K562 (cell line): ENCODE results near the gene PPP1R9A. TPM values are rescaled to one million over a fixed set of nuclear protein-coding genes. Genes with fewer than 3 reads are reported as not detected.

ENCODE experiments used
- ATAC-seq: fragments of 200-7000 bp; cut with Tn5 transposase; 3 replicates; pipeline ENCODE4 v1.9.1; 2020; ENCODE audit warnings: moderate library complexity
- BruUV-seq: library from RNA; stranded (reverse); fragments of 400-500 nt; replicated peaks from 2 replicates; lab custom pipeline; 2021; lab: Mats Ljungman, UMichigan
- CTCF ChIA-PET: fragments of 300-600 bp; formaldehyde crosslinking; extraction: SDS; loops from one replicate; lab custom pipeline; 2021; ENCODE audit warnings: low intra/inter-chr PET ratio; lab: Yijun Ruan, JAX
- POLR2A ChIA-PET: fragments of 300-600, 350-650 bp; sonication (Branson Sonifier 250); formaldehyde crosslinking; extraction: SDS; loops from one replicate; lab custom pipeline; 2021; ENCODE audit warnings: antibody characterized with exemption, inconsistent platforms; lab: Yijun Ruan, JAX
- DNase-seq, 4 experiments: peaks; one replicate each; pipeline versions ENCODE4 v3.0.0 to v3.0.0-alpha.2; 2011 to 2018; ENCODE audit warnings: low spot score in 3 of 4, mixed read lengths in 3 of 4; ENCODE audit errors: extremely low read depth in 1 of 4
- FAIRE-seq: peaks from 2 replicates; lab custom pipeline; 2011; peaks lifted over from hg19 to GRCh38; lab: Jason Lieb, UNC
- H2AFZ ChIP-seq: 2 replicates; pipeline ENCODE4 v1.6.0; 2011; ENCODE audit warnings: low read depth, low read length, control low read depth, inconsistent platforms
- H3K27ac ChIP-seq: fragments of 200-600 bp; 3 replicates; pipeline ENCODE4 v1.8.0; 2011; ENCODE audit warnings: low read depth, mild to moderate bottlenecking, control low read depth, inconsistent platforms, low read length, moderate library complexity, mixed read lengths; ENCODE audit errors: extremely low read depth
- H3K27me3 ChIP-seq, 2 experiments: fragments of 300-600 bp in 1 of 2; 2 replicates in 1 of 2; 3 replicates in 1 of 2; pipeline versions ENCODE4 v1.6.0 to v1.8.0; 2011; ENCODE audit warnings: inconsistent platforms in 2 of 2, low read length in 2 of 2, mild to moderate bottlenecking in 1 of 2, mixed read lengths in 1 of 2, moderate library complexity in 1 of 2; ENCODE audit not compliant: control insufficient read depth in 2 of 2, insufficient read depth in 2 of 2
- H3K36me3 ChIP-seq: fragments of 300-600 bp; 3 replicates; pipeline ENCODE4 v1.8.0; 2011; ENCODE audit warnings: mild to moderate bottlenecking, low read length, inconsistent platforms; ENCODE audit not compliant: control insufficient read depth, insufficient read depth
- H3K4me1 ChIP-seq, 2 experiments: fragments of 200-600 bp in 1 of 2; replicated peaks in 1 of 2; 2 replicates in 1 of 2; 3 replicates in 1 of 2; pipeline versions ENCODE4 v1.5.1 to v1.8.0; 2011; ENCODE audit warnings: inconsistent platforms in 2 of 2, low read length in 2 of 2, mild to moderate bottlenecking in 1 of 2, mixed read lengths in 1 of 2, moderate library complexity in 1 of 2; ENCODE audit not compliant: control insufficient read depth in 2 of 2, insufficient read depth in 2 of 2
- H3K4me2 ChIP-seq: 2 replicates; pipeline ENCODE4 v1.6.1; 2011; ENCODE audit warnings: low read length, control low read depth, inconsistent platforms, mixed read lengths; ENCODE audit not compliant: insufficient read depth
- H3K4me3 ChIP-seq: fragments of 200-600 bp; sonication (generic), shearing (Covaris generic); 2 replicates; pipeline ENCODE4 v1.5.1; 2016; ENCODE audit warnings: control low read depth, inconsistent platforms
- H3K79me2 ChIP-seq: fragments of 200-600 bp; 3 replicates; pipeline ENCODE4 v1.8.0; 2011; ENCODE audit warnings: low read length, inconsistent platforms; ENCODE audit not compliant: control insufficient read depth, insufficient read depth
- H3K9ac ChIP-seq, 2 experiments: 2 replicates each; pipeline versions ENCODE4 v1.6.0 to v1.6.1; 2011; ENCODE audit warnings: low read depth in 2 of 2, low read length in 2 of 2, control low read depth in 1 of 2, inconsistent platforms in 1 of 2, mild to moderate bottlenecking in 1 of 2, mixed read lengths in 1 of 2; ENCODE audit not compliant: insufficient read depth in 1 of 2
- H3K9me1 ChIP-seq: one replicate; pipeline ENCODE4 v1.6.0; 2011; ENCODE audit warnings: inconsistent platforms, mild to moderate bottlenecking, low read length, moderate library complexity; ENCODE audit not compliant: control insufficient read depth, insufficient read depth
- H3K9me3 ChIP-seq: replicated peaks from 2 replicates; pipeline ENCODE4 v1.5.1; 2011; ENCODE audit warnings: low read depth, low read length, inconsistent platforms; ENCODE audit not compliant: control insufficient read depth, insufficient read depth
- H4K20me1 ChIP-seq: replicated peaks from 2 replicates; pipeline ENCODE4 v1.6.1; 2011; ENCODE audit warnings: low read length, inconsistent platforms, mixed read lengths; ENCODE audit not compliant: control insufficient read depth, insufficient read depth
- ATF7 ChIP-seq: fragments of 450-650 bp; IDR thresholded peaks from 2 replicates; pipeline ENCODE4 v1.7.1; 2014; ENCODE audit warnings: mild to moderate bottlenecking, moderate library complexity
- BCOR ChIP-seq: fragments of 450-650 bp; IDR thresholded peaks from 2 replicates; pipeline ENCODE4 v1.6.1; 2016
- BRD9 ChIP-seq: fragments of 450-650 bp; IDR thresholded peaks from 2 replicates; pipeline ENCODE4 v1.6.1; 2018; ENCODE audit warnings: low read depth; ENCODE audit not compliant: partially characterized antibody
- CHCHD3 ChIP-seq: fragments of 250-450 bp; sonication (Bioruptor Pico); IDR thresholded peaks from 2 replicates; pipeline ENCODE4 v2.1.2; 2022; ENCODE audit warnings: mild to moderate bottlenecking
- CXXC5 ChIP-seq: fragments of 250-450 bp; sonication (Bioruptor Pico); IDR thresholded peaks from 2 replicates; pipeline ENCODE4 v1.8.0; 2022; ENCODE audit warnings: inconsistent platforms, mild to moderate bottlenecking, moderate library complexity
- ETS2 ChIP-seq: IDR thresholded peaks from 2 replicates; pipeline ENCODE4 v1.6.1; 2016; ENCODE audit warnings: borderline replicate concordance, missing genetic modification characterization, mild to moderate bottlenecking, moderate library complexity, missing compliant biosample characterization; ENCODE audit not compliant: poor library complexity, severe bottlenecking
- ETV6 ChIP-seq, 3 experiments: fragments of 150-350 bp in 1 of 3; sonication (generic) in 1 of 3; formaldehyde crosslinking in 1 of 3; IDR thresholded peaks; 2 replicates each; pipeline versions ENCODE4 v1.6.1 to v1.8.0; 2014 to 2022; ENCODE audit warnings: borderline replicate concordance in 2 of 3, low read depth in 2 of 3, antibody characterized with exemption in 1 of 3, low read length in 1 of 3, mild to moderate bottlenecking in 1 of 3, missing genetic modification reagents in 1 of 3
- FOXK2 ChIP-seq, 2 experiments: fragments of 450-650 bp; IDR thresholded peaks in 1 of 2; conservative IDR thresholded peaks in 1 of 2; 2 replicates each; pipeline ENCODE4 v1.6.1; 2016; ENCODE audit warnings: low read depth in 2 of 2, mild to moderate bottlenecking in 1 of 2
- HLTF ChIP-seq: fragments of 450-650 bp; IDR thresholded peaks from 2 replicates; pipeline ENCODE4 v1.6.1; 2016
- KDM5B ChIP-seq: fragments of 200-600 bp; sonication (generic); IDR thresholded peaks from 2 replicates; pipeline ENCODE4 v1.6.1; 2012; ENCODE audit warnings: low read depth, mild to moderate bottlenecking, moderate library complexity, low read length, control low read depth, inconsistent platforms; ENCODE audit not compliant: insufficient replicate concordance
- LARP7 ChIP-seq: fragments of 450-650 bp; IDR thresholded peaks from 2 replicates; pipeline ENCODE4 v1.6.1; 2016
- NR2F6 ChIP-seq: fragments of 450-650 bp; formaldehyde crosslinking; IDR thresholded peaks from 2 replicates; pipeline ENCODE4 v1.4.0; 2020; ENCODE audit warnings: mild to moderate bottlenecking
- REST ChIP-seq, 2 experiments: fragments of 450-650 bp; formaldehyde crosslinking in 1 of 2; IDR thresholded peaks; 2 replicates each; pipeline versions ENCODE4 v1.4.0 to v1.6.1; 2014 to 2020; ENCODE audit warnings: mild to moderate bottlenecking in 2 of 2, borderline replicate concordance in 1 of 2, low read depth in 1 of 2
- ZBED1 ChIP-seq: IDR thresholded peaks from 2 replicates; pipeline ENCODE4 v1.6.1; 2014
- in situ Hi-C: fragments of 300-500 bp; cut with MboI; formaldehyde crosslinking; loops from 4 replicates; pipeline ENCODE4 v1.15.0; 2018; ENCODE audit warnings: inconsistent platforms, mixed read lengths
- intact Hi-C: fragments of 100-400 bp; cut with micrococcal nuclease; formaldehyde crosslinking; loops from 2 replicates; pipeline ENCODE4 v1.14.2; 2022
- polyA plus RNA-seq, 8 experiments: library from polyadenylated mRNA; depleted of rRNA in 4 of 8; stranded (reverse) in 5 of 8; unstranded in 3 of 8; fragments of >200 nt; fragmentation: Nextera tagmentation in 2 of 8; fragmentation: Illumina TruSeq in 1 of 8; extraction: Ambion mirVana in 2 of 8; extraction: Trizol in 1 of 8; gene quantifications; 2 replicates each; pipeline versions ENCODE4 v1.2.1 to v1.2.3, GENCODE V29; 2011 to 2014; ENCODE audit warnings: inconsistent platforms in 1 of 8, missing spikeins in 1 of 8
- total RNA-seq, 7 experiments: library from RNA; depleted of rRNA in 6 of 7; stranded (reverse); fragments of >200 nt in 6 of 7; fragmentation: Illumina TruSeq in 2 of 7; extraction: Trizol in 2 of 7; gene quantifications; 2 replicates each; pipeline versions ENCODE4 v1.2.1 to v1.2.3, GENCODE V29; 2011 to 2021; ENCODE audit warnings: low replicate concordance in 1 of 7
- TF ChIP-seq, protein P1 (sequence below): fragments of 450-650 bp; formaldehyde crosslinking; IDR thresholded peaks from 2 replicates; pipeline ENCODE4 v1.4.0; 2020; ENCODE audit warnings: mild to moderate bottlenecking, moderate library complexity

PPP1R9A gene
- total and polyA plus RNA-seq, 9 of the 15 experiments (the other 6 are each of a cell fraction or from before 2014, with no cell fraction given): 0.24 TPM; not detected in 8

- in situ Hi-C loops: no loop called here
- H3K9me1 ChIP-seq: no peaks in the 10 kb centered on the region
- no peaks in the 10 kb centered on the region for H3K27me3 ChIP-seq
- H3K9ac ChIP-seq: no peak overlapping the region
- H2AFZ ChIP-seq: no peak overlapping the region
- H3K79me2 ChIP-seq: no peaks in the 10 kb centered on the region
- ChIA-PET POLR2A (no interaction called here), CTCF (no interaction called here)
- DNase-seq (no peak), ATAC-seq (no peak), FAIRE-seq (no peak)
- no peak overlapping the region for H3K4me2 ChIP-seq
- H3K9me3 ChIP-seq: no peaks in the 10 kb centered on the region
- no peaks in the 10 kb centered on the region for H4K20me1 ChIP-seq
- no peaks in the 10 kb centered on the region for H3K4me1 ChIP-seq
- BruUV-seq: no TSS peak
- no peak overlapping the region for H3K4me3 ChIP-seq
- intact Hi-C loops: no loop called here
- H3K27ac ChIP-seq: no peak overlapping the region
- H3K36me3 ChIP-seq: no peaks in the 10 kb centered on the region
- TF ChIP-seq, protein P1, sequence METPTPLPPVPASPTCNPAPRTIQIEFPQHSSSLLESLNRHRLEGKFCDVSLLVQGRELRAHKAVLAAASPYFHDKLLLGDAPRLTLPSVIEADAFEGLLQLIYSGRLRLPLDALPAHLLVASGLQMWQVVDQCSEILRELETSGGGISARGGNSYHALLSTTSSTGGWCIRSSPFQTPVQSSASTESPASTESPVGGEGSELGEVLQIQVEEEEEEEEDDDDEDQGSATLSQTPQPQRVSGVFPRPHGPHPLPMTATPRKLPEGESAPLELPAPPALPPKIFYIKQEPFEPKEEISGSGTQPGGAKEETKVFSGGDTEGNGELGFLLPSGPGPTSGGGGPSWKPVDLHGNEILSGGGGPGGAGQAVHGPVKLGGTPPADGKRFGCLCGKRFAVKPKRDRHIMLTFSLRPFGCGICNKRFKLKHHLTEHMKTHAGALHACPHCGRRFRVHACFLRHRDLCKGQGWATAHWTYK (CRISPR knock-in tag): no peak
- TF ChIP-seq ATF7 (no peak), CHCHD3 (no peak), ZBED1 (no peak), ETV6 (IDR thresholded peaks at IDR 0.05; ENCODE audit: borderline replicate concordance in 1 of 2, low read depth in 2 of 2, low read length in 1 of 2) (no peak), ETV6 (CRISPR knock-in tag; IDR thresholded peaks at IDR 0.05; ENCODE audit: borderline replicate concordance) (no peak), LARP7 (no peak), FOXK2 (conservative IDR thresholded peaks at IDR 0.05 in 1 of 2, IDR thresholded peaks at IDR 0.05 in 1 of 2; ENCODE audit: low read depth in 2 of 2) (no peak), BCOR (no peak), NR2F6 (no peak), HLTF (no peak), CXXC5 (CRISPR knock-in tag) (no peak), REST (IDR thresholded peaks at IDR 0.05; ENCODE audit: borderline replicate concordance) (no peak), REST (CRISPR knock-in tag; IDR thresholded peaks at IDR 0.05; ENCODE audit: low read depth) (no peak), ETS2 (no peak), BRD9 (no peak), KDM5B (no peak)
These were observed 91.6 kb downstream of the PPP1R9A start for GRCh38 chr7:94999069-94999351.
